ENCODE results near the gene ACTR8. TPM values are rescaled to one million over a fixed set of nuclear protein-coding genes. Genes with fewer than 3 reads are reported as not detected.

ACTR8 gene
- total and polyA plus RNA-seq, 2 of the 13 experiments (the other 11 are each of a cell fraction or from before 2014, with no cell fraction given) = 15.5 to 29.0 TPM

DNA sequence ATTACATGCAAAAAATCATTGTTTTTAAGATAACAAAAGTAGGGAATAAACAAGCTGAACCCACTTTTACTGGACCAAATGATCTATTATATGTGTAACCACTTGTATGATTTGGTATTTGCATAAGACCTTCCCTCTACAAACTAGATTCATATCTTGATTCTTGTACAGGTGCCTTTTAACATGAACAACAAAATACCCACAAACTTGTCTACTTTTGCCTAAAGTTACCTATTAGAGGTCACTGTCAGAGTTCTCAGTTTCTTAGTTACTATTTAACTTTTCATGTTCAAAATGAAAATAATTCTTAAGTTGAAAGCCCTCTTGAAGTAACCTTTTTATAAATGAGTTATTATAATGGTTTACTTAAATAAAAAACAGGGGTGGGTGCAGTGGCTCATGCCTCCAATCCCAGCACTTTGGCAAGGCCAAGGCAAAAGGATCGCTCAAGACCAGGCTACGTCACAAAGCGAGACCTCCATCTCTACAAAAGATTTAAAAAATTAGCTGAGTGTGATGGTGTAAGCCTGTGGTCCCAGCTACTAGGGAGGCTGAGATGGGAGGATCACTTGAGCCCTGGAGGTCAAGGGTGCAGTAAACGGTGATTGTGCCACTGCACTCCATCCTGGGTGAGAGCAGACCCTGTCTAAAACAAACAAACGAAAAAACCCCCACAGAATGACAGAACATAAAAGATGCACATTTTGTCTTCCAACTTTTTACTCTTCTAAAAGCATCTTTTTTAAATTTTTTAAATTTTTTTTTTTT lies 16.0 kb downstream of the ACTR8 start (continued):
- TF ChIP-seq RBM22 (optimal IDR thresholded peaks at IDR 0.05; ENCODE audit: low read length) (peak; percentile 48), POLR2G (IDR thresholded peaks at IDR 0.05; ENCODE audit: low read depth, low read length) (peak; percentile 49; the same call in 1 of the 2 replicates)

DNA sequence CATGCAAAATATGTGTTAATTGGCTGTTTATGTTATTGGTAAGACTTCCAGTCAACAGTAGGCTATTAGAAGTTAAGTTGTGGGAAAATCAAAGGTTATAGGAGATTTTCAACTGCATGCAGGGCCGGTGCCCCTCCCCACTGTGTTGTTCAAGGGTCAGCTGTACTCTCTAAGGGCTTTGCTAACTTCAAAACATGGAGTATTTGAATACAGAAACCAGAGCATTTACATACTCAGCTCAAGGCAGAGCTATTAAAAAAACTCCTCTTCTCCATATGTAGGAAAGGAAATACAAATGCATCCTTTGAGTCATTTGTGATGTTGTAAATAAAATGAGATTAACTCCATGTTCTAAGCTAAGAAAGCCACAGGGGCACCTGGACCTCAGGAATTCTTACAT lies 18.8 kb downstream of the ACTR8 start:
- in situ Hi-C loops (cut with HindIII; ENCODE audit: extremely low pct_ligation_motif_present, low pct_unique_long_range_greater_than_20kb) (no loop called here), intact Hi-C loops (cut with micrococcal nuclease; ENCODE audit: unreplicated experiment) (no loop called here)
- ChIA-PET CTCF (ENCODE audit: low intra/inter-chr PET ratio, low total read pairs) (no interaction called here), POLR2A (interaction anchor here (0.8 to 5.5 kb wide), 2 partner anchors 18 to 21 kb away, joined by 3 to 32 read pairs; no protein-coding TSS in a partner anchor)
- ATAC-seq (peak; percentile 34), DNase-seq (ENCODE audit: low spot score) (no peak), FAIRE-seq (no peak)
- Histone ChIP-seq H4K20me1 (ENCODE audit: insufficient read depth, low read length) (0 out of 2 replicates have a peak, but pooled peaks cover 2% of the 10 kb centered on the region), H3K27me3 (ENCODE audit: control insufficient read depth in 1 of 2, insufficient read depth in 2 of 2, low read length in 2 of 2) (no peaks in the 10 kb centered on the region), H3K4me1 (ENCODE audit: insufficient read depth, low read length) (peaks cover 29% of the 10 kb centered on the region), H2AFZ (ENCODE audit: low read length) (no peak overlapping the region), H3K4me3 (replicated peaks in 1 of 3; ENCODE audit: insufficient read depth in 1 of 3, low read depth in 2 of 3, low read length in 3 of 3) (no peak overlapping the region), H3K9ac (ENCODE audit: insufficient read depth, low read depth, low read length) (no peak overlapping the region), H3K27ac (ENCODE audit: extremely low read length, insufficient read depth, low read length) (no peak overlapping the region), H3K79me2 (ENCODE audit: insufficient read depth, low read length) (no peaks in the 10 kb centered on the region), H3K9me3 (ENCODE audit: low read length) (no peaks in the 10 kb centered on the region), H3K4me2 (ENCODE audit: low read depth, low read length) (no peak overlapping the region), H3K36me3 (replicated peaks in 1 of 2; ENCODE audit: control insufficient read depth in 1 of 2, insufficient read depth in 2 of 2, low read length in 2 of 2) (peaks cover 21 to 49% of the 10 kb centered on the region in 2 experiments)
- no TSS peak for BruUV-seq (replicated peaks)
- TF ChIP-seq STAT5B (CRISPR knock-in tag; IDR thresholded peaks at IDR 0.05) (no peak), GZF1 (CRISPR knock-in tag; IDR thresholded peaks at IDR 0.05) (no peak), SMARCE1 (IDR thresholded peaks at IDR 0.05; ENCODE audit: borderline replicate concordance) (no peak), ZFP37 (CRISPR knock-in tag; IDR thresholded peaks at IDR 0.05; ENCODE audit: borderline replicate concordance) (no peak)
- TF ChIP-seq, protein P1, sequence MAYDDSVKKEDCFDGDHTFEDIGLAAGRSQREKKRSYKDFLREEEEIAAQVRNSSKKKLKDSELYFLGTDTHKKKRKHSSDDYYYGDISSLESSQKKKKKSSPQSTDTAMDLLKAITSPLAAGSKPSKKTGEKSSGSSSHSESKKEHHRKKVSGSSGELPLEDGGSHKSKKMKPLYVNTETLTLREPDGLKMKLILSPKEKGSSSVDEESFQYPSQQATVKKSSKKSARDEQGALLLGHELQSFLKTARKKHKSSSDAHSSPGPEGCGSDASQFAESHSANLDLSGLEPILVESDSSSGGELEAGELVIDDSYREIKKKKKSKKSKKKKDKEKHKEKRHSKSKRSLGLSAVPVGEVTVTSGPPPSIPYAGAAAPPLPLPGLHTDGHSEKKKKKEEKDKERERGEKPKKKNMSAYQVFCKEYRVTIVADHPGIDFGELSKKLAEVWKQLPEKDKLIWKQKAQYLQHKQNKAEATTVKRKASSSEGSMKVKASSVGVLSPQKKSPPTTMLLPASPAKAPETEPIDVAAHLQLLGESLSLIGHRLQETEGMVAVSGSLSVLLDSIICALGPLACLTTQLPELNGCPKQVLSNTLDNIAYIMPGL (CRISPR knock-in tag; IDR thresholded peaks at IDR 0.05; ENCODE audit: borderline replicate concordance in 1 of 2, low read depth in 1 of 2) = no peak
- TF ChIP-seq, protein P2, sequence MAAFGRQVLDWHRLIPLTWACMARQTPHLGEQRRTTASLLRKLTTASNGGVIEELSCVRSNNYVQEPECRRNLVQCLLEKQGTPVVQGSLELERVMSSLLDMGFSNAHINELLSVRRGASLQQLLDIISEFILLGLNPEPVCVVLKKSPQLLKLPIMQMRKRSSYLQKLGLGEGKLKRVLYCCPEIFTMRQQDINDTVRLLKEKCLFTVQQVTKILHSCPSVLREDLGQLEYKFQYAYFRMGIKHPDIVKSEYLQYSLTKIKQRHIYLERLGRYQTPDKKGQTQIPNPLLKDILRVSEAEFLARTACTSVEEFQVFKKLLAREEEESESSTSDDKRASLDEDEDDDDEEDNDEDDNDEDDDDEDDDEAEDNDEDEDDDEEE (CRISPR knock-in tag; IDR thresholded peaks at IDR 0.05) = no peak
- 38% methylated on average over 1 of the region's 1 CpG for WGBS (ENCODE audit: low lambda C conversion rate)

All from HepG2 (cell line).